GM18868 (cell line): ENCODE measurements around the gene SLC22A3.

Experiments used
- ATAC-seq: cut with Tn5 transposase; IDR thresholded peaks from one replicate; pipeline ENCODE4 v1.9.1; 2021; ENCODE audit warnings: mild to moderate bottlenecking, moderate library complexity; ENCODE audit not compliant: unreplicated experiment

Gene SLC22A3

DNA sequence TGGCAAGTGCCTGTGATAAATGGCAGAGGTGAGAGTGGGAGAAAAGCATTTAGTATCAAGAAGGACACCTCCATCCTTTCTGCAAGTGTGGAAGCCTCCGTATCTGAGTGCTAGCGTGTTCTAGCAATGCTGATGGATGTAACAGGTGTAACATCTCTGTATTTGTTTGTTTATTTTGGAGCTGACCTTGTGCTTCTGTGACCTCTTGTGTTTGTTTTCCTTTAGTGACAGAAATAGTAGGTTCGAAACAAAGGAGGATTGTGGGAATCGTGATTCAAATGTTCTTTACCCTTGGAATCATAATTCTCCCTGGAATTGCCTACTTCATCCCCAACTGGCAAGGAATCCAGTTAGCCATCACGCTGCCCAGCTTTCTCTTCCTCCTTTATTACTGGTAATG is 60.4 kb downstream of the SLC22A3 start:
- ATAC-seq, result no peak

DNA sequence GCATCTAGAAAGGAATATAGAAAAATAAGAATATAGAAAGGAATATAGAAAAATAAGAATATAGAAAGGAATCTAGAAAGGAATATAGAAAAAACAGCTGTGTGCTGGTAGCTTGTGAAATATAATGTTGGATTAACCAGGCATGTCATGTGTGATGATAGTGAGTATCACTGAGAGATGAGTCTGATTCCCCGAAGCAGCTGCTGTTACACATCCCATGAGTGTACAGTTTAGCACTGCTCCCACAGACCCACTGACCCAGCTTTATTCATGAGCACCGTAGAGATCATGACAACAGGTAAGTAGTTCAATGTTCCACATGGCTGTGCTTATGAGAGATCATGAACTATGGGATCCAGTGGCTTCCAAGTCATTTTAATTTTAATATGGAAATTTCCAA is 64.8 kb downstream of the SLC22A3 start:
- ATAC-seq, result no peak

DNA sequence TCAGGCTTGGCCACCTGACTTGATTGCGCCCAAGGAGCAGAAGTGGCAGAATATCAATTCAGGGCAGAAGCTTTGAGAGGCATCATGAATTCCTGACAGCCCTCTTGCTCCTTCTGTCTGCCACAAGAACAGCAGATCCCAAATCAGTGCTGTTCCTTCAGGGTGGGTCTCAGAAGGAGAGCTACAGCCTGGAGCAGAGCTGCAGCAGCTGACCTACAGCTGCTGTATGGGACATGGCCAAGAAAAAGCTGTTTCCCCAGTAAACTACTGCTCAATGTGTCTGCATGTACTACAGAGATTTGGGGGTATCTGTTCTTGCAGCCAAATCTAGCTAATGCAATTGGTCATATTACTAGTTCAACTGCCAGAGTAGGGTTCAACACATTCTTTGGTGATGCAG is 69.0 kb downstream of the SLC22A3 start:
- ATAC-seq, result no peak

DNA sequence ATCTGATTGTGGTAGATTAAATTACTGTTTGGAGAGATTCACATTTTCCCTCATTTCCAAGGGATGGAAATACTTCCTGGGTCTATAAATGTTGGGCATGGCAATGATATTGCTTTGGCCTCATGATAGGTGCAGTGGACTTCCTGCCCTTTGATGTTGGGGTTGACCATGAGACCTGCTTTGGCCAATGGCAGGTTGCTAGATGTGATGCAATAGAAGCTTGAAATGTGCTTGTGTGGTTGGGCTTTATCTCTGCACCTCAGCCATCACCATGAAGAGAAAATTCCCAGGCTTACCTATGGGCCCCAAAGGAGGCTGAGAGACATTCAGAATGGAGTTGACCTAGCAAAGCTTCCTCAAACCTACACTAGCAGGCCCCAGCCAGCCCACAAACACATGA is 69.4 kb downstream of the SLC22A3 start:
- no peak for ATAC-seq

- ATAC-seq, result no peak
Observed at GRCh38 chr6:160418370-160418769, 70.2 kb downstream of the SLC22A3 start.

DNA sequence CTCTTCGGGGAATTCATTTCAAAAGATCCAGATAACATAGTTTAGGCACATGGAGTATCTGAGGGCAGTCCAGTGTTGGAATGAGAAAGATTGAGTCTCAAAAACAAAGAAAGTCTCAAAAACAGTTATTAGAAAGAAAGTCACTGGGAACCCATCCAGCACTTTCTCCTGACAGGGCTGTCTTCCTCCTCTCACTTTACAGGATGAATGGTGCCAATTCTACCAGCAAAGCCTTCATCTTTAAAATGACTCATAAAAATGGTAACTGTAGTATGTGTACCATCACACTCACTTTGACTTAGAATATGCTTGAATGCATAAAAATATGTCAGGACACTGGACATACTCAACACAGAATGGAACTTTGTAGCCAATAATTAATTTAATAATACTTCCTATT is 71.3 kb downstream of the SLC22A3 start:
- ATAC-seq, result no peak

GRCh38 chr6:160420253-160420968 is 72.2 kb downstream of the SLC22A3 start:
- ATAC-seq, result no peak

- ATAC-seq, result no peak
Observed at GRCh38 chr6:160420969-160421556, 72.9 kb downstream of the SLC22A3 start.

DNA sequence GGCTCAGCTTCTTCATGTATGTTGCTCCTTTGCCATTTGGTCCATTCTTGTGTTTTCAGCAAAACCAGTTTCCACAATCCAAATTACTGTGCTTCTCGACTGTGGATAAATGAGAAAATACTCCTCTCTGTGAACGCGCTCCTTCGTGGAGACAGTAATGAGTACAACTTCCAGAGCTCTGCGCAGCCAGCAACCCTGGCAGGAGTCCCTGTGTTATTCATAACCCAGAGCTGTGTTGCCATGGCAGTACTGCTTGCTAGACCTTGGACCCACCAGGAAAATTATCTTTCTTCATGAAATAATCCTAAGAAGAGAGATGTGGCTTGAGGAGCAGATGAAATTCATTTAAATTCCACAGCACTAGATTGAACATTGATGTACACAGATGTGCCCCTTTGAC is 73.7 kb downstream of the SLC22A3 start:
- ATAC-seq, result no peak

DNA sequence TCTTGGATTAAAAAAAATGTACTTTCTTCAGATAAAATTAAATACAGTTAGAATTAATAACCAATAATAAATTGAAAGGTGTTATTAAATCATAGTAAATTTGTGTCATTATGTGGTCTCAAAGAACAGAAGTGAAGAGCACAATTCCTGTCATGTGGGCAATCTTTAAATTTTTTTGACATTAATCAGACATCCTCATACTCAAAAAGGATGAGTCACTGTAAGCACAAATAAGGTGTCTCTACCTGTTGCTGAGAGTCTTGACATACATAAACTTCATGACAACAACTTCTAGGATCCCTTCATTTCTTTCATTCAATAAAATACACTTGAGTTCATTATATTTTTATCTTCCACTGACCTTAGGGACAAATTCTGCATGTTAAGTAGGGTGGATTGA is 76.1 kb downstream of the SLC22A3 start:
- no peak for ATAC-seq

DNA sequence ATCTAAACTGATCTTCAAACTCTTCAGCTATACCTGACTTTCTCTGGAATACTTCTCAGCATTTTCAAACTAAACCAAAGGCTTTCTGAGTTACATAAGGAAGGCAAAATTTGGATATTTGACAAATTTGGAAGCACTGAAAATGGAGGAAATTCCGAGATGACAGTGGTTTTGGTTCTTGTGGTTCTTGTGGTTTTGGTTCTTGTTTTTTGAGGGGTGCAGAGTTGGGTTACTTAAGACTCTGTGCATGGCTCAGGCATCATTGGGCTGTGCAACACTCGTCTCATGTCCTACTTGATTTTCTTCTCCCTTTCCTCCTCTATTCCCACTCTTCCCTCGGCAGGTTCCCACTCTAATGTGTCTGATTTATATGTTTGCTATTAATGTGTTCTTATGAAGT is 78.0 kb downstream of the SLC22A3 start:
- no peak for ATAC-seq

- no peak for ATAC-seq
Observed at GRCh38 chr6:160427312-160428068, 79.3 kb downstream of the SLC22A3 start.

DNA sequence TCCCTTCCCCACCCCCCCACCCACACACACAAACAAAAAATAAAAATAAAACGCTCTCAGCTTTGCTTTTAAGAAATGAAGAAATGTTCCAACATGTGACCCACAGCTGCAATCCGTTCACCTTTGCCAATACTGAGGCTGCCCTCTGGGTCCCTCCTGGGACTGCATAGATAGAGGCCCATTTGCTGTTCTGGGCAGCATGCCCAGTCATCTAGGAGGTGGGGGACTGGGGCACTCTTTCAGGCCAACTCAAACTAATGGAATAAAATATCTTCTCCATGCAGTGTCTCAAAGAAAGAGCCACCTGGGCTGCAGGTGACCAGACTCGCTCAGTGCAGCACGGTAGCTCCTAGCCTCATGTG is 79.9 kb downstream of the SLC22A3 start:
- ATAC-seq, result no peak

DNA sequence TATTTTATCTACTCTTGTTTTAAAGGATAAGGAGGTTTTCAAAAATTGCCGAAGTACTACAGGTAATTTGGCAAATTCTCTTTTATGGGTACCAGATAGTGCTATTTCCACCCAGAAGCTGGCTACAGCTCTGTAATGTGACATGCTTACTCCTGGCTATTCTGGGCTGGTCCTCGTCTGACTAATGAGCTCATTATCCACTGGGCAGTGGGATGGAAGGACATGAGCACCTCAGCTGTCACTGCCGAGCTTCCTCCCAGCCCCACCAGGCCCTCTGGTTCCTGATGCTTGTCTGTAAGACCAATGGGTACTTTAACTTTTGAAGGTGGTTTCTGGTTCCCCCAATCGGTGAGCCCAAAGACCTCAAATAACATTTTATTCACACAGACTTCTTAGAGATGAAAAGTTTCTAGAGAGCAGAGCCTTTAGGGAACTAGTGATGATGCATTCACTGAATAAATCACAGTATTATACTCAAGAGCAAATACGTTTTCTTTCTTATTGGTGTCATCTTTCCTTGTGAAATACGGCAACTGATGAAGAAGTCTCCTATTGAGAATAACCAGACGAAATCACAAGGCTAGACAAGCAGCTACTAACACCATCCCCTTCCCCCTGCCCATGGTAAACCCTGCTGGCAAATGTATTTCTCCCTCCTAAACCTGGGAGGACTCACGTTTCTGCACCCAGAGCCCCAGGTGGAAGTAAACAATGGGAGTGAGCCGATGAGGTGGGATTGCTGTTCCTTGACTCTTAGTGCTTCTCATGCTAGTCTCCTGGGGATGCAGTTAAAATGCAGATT is 80.8 kb downstream of the SLC22A3 start:
- ATAC-seq, result no peak

- no peak for ATAC-seq
Observed at GRCh38 chr6:160429620-160429895, 81.4 kb downstream of the SLC22A3 start.

- no peak for ATAC-seq
Observed at GRCh38 chr6:160430203-160430602, 82.0 kb downstream of the SLC22A3 start.

DNA sequence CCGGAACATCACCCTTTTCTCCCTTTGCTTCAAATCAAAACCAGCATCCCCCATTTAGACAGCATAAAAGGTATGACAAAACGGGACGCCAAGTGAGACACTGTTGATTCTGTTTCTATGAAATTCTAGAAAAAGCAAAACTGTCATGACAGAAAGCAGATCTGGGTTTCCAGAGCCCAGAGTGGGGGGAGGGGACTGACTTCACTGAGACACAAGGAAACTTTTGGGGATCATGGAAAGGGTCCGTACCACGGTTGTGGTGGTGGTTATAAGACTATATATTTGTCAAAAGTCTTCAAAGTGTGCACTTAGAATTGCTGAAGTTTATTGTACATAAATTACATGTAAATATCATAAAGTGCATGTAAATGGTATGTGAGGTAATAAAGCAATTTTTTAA is 82.6 kb downstream of the SLC22A3 start:
- no peak for ATAC-seq

GRCh38 chr6:160431226-160431625 is 83.0 kb downstream of the SLC22A3 start:
- ATAC-seq, result no peak

DNA sequence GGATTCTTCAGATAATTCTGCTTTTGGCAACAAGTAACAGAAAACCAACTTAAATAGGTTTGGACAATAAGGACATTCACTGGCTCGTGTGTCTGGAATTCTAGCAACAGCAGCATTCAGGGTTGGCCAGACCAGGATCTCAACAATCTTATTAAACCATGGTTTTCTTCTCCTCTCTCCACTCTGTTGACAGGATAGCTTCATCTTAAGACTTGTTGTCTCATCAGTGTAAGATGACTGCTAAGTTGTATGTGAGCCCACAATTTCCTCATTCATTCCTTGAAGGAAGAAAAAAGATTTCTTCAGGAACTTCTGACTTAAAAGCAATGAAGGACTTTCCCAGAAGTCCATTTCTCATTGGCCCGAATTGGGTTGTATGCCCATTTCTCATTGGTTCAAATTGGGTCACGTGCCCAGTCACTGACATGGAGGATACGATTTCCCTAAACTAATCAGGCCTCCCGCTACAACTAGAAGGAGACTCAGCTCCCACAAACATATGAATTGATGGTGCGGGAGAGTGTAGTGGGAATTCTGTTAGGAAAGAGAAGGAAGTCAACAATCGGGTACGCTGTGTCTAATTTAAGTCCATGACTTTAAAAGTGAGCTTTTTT is 83.7 kb downstream of the SLC22A3 start:
- ATAC-seq, result no peak

GRCh38 chr6:160435935-160436334 is 87.8 kb downstream of the SLC22A3 start:
- no peak for ATAC-seq

GRCh38 chr6:160437154-160437553 is 89.0 kb downstream of the SLC22A3 start:
- no peak for ATAC-seq
